GM12878 (cell line): ENCODE data around the gene SOX11. TPM values are rescaled to one million over a fixed set of nuclear protein-coding genes. Genes with fewer than 3 reads are reported as not detected.

Source experiments
- CREB1 ChIP-seq: IDR thresholded peaks from 2 replicates; pipeline ENCODE4 v1.6.1; 2012; ENCODE audit warnings: low read depth, mild to moderate bottlenecking, inconsistent platforms
- EZH2 ChIP-seq: IDR thresholded peaks from 2 replicates; pipeline ENCODE4 v1.6.1; 2012; ENCODE audit warnings: low read depth, mild to moderate bottlenecking, control low read depth, inconsistent platforms, low read length, borderline replicate concordance; ENCODE audit not compliant: control insufficient read depth
- JUNB ChIP-seq: IDR thresholded peaks from 2 replicates; pipeline ENCODE4 v1.6.1; 2016; ENCODE audit warnings: antibody characterized with exemption, mild to moderate bottlenecking
- MYB ChIP-seq: fragments of 150-350 bp; IDR thresholded peaks from 2 replicates; pipeline ENCODE4 v1.6.1; 2014; ENCODE audit warnings: mild to moderate bottlenecking, low read depth, low read length, borderline replicate concordance
- NFYB ChIP-seq: IDR thresholded peaks from 2 replicates; pipeline ENCODE4 v1.6.1; 2011; ENCODE audit warnings: low read depth, mild to moderate bottlenecking, low read length, improper control_type of control experiment, moderate library complexity; ENCODE audit not compliant: insufficient read depth
- PAX8 ChIP-seq: fragments of 450-650 bp; IDR thresholded peaks from 2 replicates; pipeline ENCODE4 v1.6.1; 2017; ENCODE audit warnings: mild to moderate bottlenecking, moderate library complexity
- SIX5 ChIP-seq: IDR thresholded peaks from 2 replicates; pipeline ENCODE4 v1.6.1; 2011; ENCODE audit warnings: mild to moderate bottlenecking, low read depth, low read length, moderate library complexity; ENCODE audit not compliant: severe bottlenecking
- polyA plus RNA-seq, 11 experiments: library from polyadenylated mRNA; depleted of rRNA in 4 of 11; unstranded in 6 of 11; stranded (reverse) in 5 of 11; fragments of >200 nt; fragmentation: Nextera tagmentation in 4 of 11; fragmentation: Illumina TruSeq in 1 of 11; extraction: Ambion mirVana in 4 of 11; extraction: Trizol in 1 of 11; gene quantifications; 1 replicate in 1 of 11; 2 replicates in 10 of 11; pipeline versions ENCODE4 v1.2.1 to v1.2.3, GENCODE V29; 2011 to 2016; ENCODE audit warnings: inconsistent platforms in 2 of 11, missing spikeins in 2 of 11, low read depth in 1 of 11
- total RNA-seq, 4 experiments: library from RNA; depleted of rRNA in 3 of 4; stranded (reverse); fragments of >200 nt in 3 of 4; fragmentation: Illumina TruSeq in 1 of 4; extraction: Trizol in 1 of 4; gene quantifications; 2 replicates each; pipeline versions ENCODE4 v1.2.1 to v1.2.3, GENCODE V29; 2013 to 2021
- TF ChIP-seq, protein P1 (sequence below): fragments of 450-650 bp; IDR thresholded peaks from 2 replicates; pipeline ENCODE4 v1.6.1; 2017; ENCODE audit warnings: mild to moderate bottlenecking, moderate library complexity
- TF ChIP-seq, protein P2 (sequence below): fragments of 450-650 bp; formaldehyde crosslinking; IDR thresholded peaks from 2 replicates; pipeline ENCODE4 v1.5.0; 2022; ENCODE audit warnings: mild to moderate bottlenecking, missing genetic modification characterization
- TF ChIP-seq, protein P3 (sequence below): IDR thresholded peaks from 2 replicates; pipeline ENCODE4 v1.6.1; 2012; ENCODE audit warnings: low read length, inconsistent platforms

The SOX11 gene
- total and polyA plus RNA-seq, 10 of the 15 experiments (the other 5 are each of a cell fraction or from before 2014, with no cell fraction given) = 0.03 to 0.04 (median 0.03) TPM; not detected in 7

DNA sequence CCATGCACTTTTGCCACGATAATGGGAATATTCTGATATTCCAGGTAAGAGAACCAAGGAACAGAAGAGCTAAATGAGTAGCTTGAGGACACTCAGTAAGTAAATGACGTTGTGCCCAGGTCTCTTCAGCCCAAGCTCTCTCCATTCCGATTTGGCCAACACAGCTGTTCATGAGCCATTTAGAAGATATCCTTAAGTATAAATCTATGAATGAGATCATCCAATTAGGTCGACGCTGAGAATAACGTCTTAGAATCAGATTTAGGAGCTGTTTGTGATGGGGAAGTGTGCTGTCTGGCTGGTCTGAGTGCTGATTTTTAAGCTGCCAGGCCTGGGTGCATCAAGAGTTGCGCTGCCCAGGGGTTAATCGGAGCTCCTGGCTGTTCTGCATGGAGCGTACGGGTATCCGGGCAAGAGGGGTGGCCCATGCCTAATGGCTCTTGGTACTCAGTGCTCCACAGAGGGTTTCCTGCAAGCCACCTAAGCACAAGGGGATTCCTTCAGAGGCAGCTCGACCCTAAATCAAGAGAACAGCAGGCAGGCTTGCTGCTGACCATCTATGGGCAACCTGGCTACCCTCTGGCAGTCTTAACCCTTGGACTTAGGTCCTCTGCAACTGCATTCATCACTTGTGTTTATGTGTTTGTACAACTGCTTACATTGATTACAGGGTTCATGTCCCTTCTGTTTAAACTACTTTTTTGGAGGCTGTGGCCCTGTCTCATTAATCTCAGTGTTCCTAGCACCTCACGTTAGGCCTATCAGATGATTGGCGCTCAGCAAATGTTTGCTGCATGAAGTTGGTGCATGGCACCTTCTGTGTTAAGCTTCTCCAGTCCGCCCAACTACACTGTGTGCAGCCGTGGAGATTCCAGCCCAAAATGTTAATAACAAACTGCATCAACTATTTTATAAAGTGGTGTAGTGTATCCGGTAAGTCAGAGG, 31.9 kb downstream of the SOX11 start (continued):
- TF ChIP-seq, protein P1, sequence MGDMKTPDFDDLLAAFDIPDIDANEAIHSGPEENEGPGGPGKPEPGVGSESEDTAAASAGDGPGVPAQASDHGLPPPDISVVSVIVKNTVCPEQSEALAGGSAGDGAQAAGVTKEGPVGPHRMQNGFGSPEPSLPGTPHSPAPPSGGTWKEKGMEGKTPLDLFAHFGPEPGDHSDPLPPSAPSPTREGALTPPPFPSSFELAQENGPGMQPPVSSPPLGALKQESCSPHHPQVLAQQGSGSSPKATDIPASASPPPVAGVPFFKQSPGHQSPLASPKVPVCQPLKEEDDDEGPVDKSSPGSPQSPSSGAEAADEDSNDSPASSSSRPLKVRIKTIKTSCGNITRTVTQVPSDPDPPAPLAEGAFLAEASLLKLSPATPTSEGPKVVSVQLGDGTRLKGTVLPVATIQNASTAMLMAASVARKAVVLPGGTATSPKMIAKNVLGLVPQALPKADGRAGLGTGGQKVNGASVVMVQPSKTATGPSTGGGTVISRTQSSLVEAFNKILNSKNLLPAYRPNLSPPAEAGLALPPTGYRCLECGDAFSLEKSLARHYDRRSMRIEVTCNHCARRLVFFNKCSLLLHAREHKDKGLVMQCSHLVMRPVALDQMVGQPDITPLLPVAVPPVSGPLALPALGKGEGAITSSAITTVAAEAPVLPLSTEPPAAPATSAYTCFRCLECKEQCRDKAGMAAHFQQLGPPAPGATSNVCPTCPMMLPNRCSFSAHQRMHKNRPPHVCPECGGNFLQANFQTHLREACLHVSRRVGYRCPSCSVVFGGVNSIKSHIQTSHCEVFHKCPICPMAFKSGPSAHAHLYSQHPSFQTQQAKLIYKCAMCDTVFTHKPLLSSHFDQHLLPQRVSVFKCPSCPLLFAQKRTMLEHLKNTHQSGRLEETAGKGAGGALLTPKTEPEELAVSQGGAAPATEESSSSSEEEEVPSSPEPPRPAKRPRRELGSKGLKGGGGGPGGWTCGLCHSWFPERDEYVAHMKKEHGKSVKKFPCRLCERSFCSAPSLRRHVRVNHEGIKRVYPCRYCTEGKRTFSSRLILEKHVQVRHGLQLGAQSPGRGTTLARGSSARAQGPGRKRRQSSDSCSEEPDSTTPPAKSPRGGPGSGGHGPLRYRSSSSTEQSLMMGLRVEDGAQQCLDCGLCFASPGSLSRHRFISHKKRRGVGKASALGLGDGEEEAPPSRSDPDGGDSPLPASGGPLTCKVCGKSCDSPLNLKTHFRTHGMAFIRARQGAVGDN = no peak
- TF ChIP-seq NFYB (no peak), CREB1 (no peak), EZH2 (no peak), PAX8 (no peak), MYB (no peak), JUNB (no peak), SIX5 (no peak)
- TF ChIP-seq, protein P2, sequence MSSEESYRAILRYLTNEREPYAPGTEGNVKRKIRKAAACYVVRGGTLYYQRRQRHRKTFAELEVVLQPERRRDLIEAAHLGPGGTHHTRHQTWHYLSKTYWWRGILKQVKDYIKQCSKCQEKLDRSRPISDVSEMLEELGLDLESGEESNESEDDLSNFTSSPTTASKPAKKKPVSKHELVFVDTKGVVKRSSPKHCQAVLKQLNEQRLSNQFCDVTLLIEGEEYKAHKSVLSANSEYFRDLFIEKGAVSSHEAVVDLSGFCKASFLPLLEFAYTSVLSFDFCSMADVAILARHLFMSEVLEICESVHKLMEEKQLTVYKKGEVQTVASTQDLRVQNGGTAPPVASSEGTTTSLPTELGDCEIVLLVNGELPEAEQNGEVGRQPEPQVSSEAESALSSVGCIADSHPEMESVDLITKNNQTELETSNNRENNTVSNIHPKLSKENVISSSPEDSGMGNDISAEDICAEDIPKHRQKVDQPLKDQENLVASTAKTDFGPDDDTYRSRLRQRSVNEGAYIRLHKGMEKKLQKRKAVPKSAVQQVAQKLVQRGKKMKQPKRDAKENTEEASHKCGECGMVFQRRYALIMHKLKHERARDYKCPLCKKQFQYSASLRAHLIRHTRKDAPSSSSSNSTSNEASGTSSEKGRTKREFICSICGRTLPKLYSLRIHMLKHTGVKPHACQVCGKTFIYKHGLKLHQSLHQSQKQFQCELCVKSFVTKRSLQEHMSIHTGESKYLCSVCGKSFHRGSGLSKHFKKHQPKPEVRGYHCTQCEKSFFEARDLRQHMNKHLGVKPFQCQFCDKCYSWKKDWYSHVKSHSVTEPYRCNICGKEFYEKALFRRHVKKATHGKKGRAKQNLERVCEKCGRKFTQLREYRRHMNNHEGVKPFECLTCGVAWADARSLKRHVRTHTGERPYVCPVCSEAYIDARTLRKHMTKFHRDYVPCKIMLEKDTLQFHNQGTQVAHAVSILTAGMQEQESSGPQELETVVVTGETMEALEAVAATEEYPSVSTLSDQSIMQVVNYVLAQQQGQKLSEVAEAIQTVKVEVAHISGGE (CRISPR knock-in tag) = no peak
- TF ChIP-seq, protein P3, sequence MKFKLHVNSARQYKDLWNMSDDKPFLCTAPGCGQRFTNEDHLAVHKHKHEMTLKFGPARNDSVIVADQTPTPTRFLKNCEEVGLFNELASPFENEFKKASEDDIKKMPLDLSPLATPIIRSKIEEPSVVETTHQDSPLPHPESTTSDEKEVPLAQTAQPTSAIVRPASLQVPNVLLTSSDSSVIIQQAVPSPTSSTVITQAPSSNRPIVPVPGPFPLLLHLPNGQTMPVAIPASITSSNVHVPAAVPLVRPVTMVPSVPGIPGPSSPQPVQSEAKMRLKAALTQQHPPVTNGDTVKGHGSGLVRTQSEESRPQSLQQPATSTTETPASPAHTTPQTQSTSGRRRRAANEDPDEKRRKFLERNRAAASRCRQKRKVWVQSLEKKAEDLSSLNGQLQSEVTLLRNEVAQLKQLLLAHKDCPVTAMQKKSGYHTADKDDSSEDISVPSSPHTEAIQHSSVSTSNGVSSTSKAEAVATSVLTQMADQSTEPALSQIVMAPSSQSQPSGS = no peak
